Progenitor cell of endocrine pancreas (in vitro differentiated cells): ENCODE results near the gene UVSSA. TPM values are rescaled to one million over a fixed set of nuclear protein-coding genes. Genes with fewer than 3 reads are reported as not detected.

Experiments
- DNase-seq: peaks from one replicate; pipeline ENCODE4 v3.0.0; 2021; ENCODE audit warnings: low spot score; ENCODE audit not compliant: unreplicated experiment
- H3K27ac Mint-ChIP-seq: 2 replicates; pipeline ENCODE4 v1.8.0; 2021; ENCODE audit warnings: mild to moderate bottlenecking, moderate library complexity, mixed read lengths
- H3K27me3 Mint-ChIP-seq: 2 replicates; pipeline ENCODE4 v1.8.0; 2021; ENCODE audit warnings: mixed read lengths
- H3K36me3 Mint-ChIP-seq: 2 replicates; pipeline ENCODE4 v1.8.0; 2022; ENCODE audit warnings: mixed read lengths; ENCODE audit not compliant: insufficient read depth
- H3K4me1 Mint-ChIP-seq: 2 replicates; pipeline ENCODE4 v1.8.0; 2021; ENCODE audit warnings: low read depth, mixed read lengths
- H3K4me3 Mint-ChIP-seq: 2 replicates; pipeline ENCODE4 v1.8.0; 2021; ENCODE audit warnings: low read depth, mild to moderate bottlenecking, moderate library complexity, mixed read lengths
- H3K9me3 Mint-ChIP-seq: 2 replicates; pipeline ENCODE4 v1.8.0; 2021; ENCODE audit warnings: low read depth, mixed read lengths
- CTCF ChIP-seq: fragments of 200-600 bp; sonication (generic); IDR thresholded peaks from one replicate; pipeline ENCODE4 v1.5.0; 2021; ENCODE audit warnings: antibody characterized with exemption, mild to moderate bottlenecking; ENCODE audit not compliant: unreplicated experiment
- total RNA-seq: library from RNA; stranded (reverse); gene quantifications from 2 replicates; pipeline ENCODE4 v1.2.1, GENCODE V29; 2021

The UVSSA gene
- total RNA-seq, 1 donor from 2014 or later = 32.5 TPM

- Mint-ChIP-seq H3K4me3 (no peak overlapping the region), H3K27ac (no peak overlapping the region), H3K27me3 (no peaks in the 10 kb centered on the region), H3K4me1 (no peaks in the 10 kb centered on the region), H3K9me3 (no peaks in the 10 kb centered on the region), H3K36me3 (peaks cover 2% of the 10 kb centered on the region)
- DNase-seq = no peak
- TF ChIP-seq CTCF = no peak
These were observed 18.5 kb upstream of the UVSSA start for GRCh38 chr4:1328267-1329155.

GRCh38 chr4:1329408-1330371 is 17.3 kb upstream of the UVSSA start:
- Mint-ChIP-seq H3K4me3 (no peak overlapping the region), H3K4me1 (no peaks in the 10 kb centered on the region), H3K36me3 (peaks cover 5% of the 10 kb centered on the region), H3K27me3 (no peaks in the 10 kb centered on the region), H3K27ac (no peak overlapping the region), H3K9me3 (no peaks in the 10 kb centered on the region)
- DNase-seq = no peak
- TF ChIP-seq CTCF = no peak

GRCh38 chr4:1330761-1331590 is 16.0 kb upstream of the UVSSA start:
- TF ChIP-seq CTCF = no peak
- Mint-ChIP-seq H3K4me3 (no peak overlapping the region), H3K9me3 (no peaks in the 10 kb centered on the region), H3K4me1 (no peaks in the 10 kb centered on the region), H3K27ac (peak overlapping the region; percentile 5), H3K27me3 (no peaks in the 10 kb centered on the region), H3K36me3 (peaks cover 9% of the 10 kb centered on the region)
- DNase-seq = no peak

GRCh38 chr4:1331591-1332353 is 15.2 kb upstream of the UVSSA start:
- no peaks in the 10 kb centered on the region for H3K4me1 Mint-ChIP-seq
- no peak for DNase-seq
- no peak overlapping the region for H3K4me3 Mint-ChIP-seq
- no peaks in the 10 kb centered on the region for H3K9me3 Mint-ChIP-seq
- H3K27ac Mint-ChIP-seq = no peak overlapping the region
- TF ChIP-seq CTCF = no peak
- H3K27me3 Mint-ChIP-seq = no peaks in the 10 kb centered on the region
- peaks cover 17% of the 10 kb centered on the region for H3K36me3 Mint-ChIP-seq
